Prostate gland (tissue), 2 donors: ENCODE measurements around the gene TEX28. TPM values are rescaled to one million over a fixed set of nuclear protein-coding genes. Genes with fewer than 3 reads are reported as not detected.
"Not testable (repeated sequence)": the region's sequence is repeated elsewhere in the genome, so short reads cannot be mapped to it uniquely, and the experiment has no call there.

ENCODE experiments used
- DNase-seq: peaks from one replicate; pipeline ENCODE4 v3.0.0-alpha.2; 2019; ENCODE audit warnings: low spot score
- H3K27ac ChIP-seq, 2 donors: fragments of 200-600 bp; sonication (generic); 2 replicates each; pipeline ENCODE4 v1.5.1; 2017 to 2019
- H3K27me3 ChIP-seq: fragments of 200-600 bp; sonication (generic); replicated peaks from 2 replicates; pipeline ENCODE4 v1.5.1; 2019; ENCODE audit not compliant: insufficient read depth
- H3K36me3 ChIP-seq, 2 donors: fragments of 200-600 bp; sonication (generic); 1 replicate in 1 of 2; 2 replicates in 1 of 2; pipeline versions ENCODE4 v1.5.1 to v1.8.1; 2017 to 2019
- H3K4me1 ChIP-seq: fragments of 200-600 bp; sonication (generic); replicated peaks from 2 replicates; pipeline ENCODE4 v1.5.1; 2019
- H3K4me3 ChIP-seq, 2 donors: fragments of 200-600 bp; sonication (generic); 2 replicates each; pipeline ENCODE4 v1.5.1; 2017 to 2019
- H3K9me3 ChIP-seq: fragments of 200-600 bp; sonication (generic); 2 replicates; pipeline ENCODE4 v1.5.1; 2017
- POLR2A ChIP-seq: fragments of 450-650 bp; IDR thresholded peaks from one replicate; pipeline ENCODE4 v1.6.1; 2016; ENCODE audit warnings: antibody characterized with exemption, mild to moderate bottlenecking
- POLR2AphosphoS5 ChIP-seq: sonication (generic); formaldehyde crosslinking; IDR thresholded peaks from one replicate; pipeline ENCODE4 v1.6.1; 2017; ENCODE audit warnings: antibody characterized with exemption
- WGBS: methylation state at CpG from one replicate; pipeline ENCODE4 v1.1.5; 2018; 5-methylcytosine and 5-hydroxymethylcytosine counted together
- intact Hi-C: fragments of 100-400 bp; cut with DNase I; formaldehyde crosslinking; loops from one replicate; pipeline ENCODE4 v1.14.2; 2022
- total RNA-seq, 2 donors: library from RNA; depleted of rRNA; stranded (reverse); fragments of >200 nt; gene quantifications; one replicate each; pipeline ENCODE4 v1.1.0, GENCODE V29; 2016
- TF ChIP-seq, protein P1 (sequence below), 4 experiments: fragments of 200-600 bp in 2 of 4; fragments of 450-650 bp in 2 of 4; sonication (generic) in 2 of 4; IDR thresholded peaks; 1 replicate in 3 of 4; 2 replicates in 1 of 4; pipeline ENCODE4 v1.5.1; 2016 to 2019; ENCODE audit warnings: antibody characterized with exemption in 4 of 4, mild to moderate bottlenecking in 2 of 4, moderate library complexity in 2 of 4

Gene TEX28
- total RNA-seq, 2 donors from 2014 or later: 1.5 TPM; not detected in 1

DNA sequence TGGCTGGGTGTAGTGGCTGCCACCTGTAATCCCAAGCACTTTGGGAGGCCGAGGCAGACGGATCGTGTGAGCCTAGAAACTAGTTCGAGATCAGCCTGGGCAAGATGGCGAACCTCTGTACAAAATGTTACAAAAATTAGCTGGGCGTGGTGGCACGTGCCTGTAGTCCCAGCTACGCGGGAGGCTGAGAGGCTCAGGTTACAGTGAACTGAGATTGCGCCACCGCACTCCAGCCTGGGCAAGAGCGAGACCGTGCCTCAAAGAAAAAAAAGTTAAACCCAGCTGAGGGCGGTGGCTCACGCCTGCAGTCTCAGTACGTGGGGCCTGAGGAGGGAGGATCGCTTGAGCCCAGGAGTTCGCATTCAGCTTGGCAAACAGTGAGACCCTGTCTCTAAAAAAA is 1.8 kb upstream of the TEX28 start:
- no peak overlapping the region for H3K27ac ChIP-seq
- 87% methylated on average over 16 of the region's 18 CpGs for WGBS
- TF ChIP-seq, protein P1, sequence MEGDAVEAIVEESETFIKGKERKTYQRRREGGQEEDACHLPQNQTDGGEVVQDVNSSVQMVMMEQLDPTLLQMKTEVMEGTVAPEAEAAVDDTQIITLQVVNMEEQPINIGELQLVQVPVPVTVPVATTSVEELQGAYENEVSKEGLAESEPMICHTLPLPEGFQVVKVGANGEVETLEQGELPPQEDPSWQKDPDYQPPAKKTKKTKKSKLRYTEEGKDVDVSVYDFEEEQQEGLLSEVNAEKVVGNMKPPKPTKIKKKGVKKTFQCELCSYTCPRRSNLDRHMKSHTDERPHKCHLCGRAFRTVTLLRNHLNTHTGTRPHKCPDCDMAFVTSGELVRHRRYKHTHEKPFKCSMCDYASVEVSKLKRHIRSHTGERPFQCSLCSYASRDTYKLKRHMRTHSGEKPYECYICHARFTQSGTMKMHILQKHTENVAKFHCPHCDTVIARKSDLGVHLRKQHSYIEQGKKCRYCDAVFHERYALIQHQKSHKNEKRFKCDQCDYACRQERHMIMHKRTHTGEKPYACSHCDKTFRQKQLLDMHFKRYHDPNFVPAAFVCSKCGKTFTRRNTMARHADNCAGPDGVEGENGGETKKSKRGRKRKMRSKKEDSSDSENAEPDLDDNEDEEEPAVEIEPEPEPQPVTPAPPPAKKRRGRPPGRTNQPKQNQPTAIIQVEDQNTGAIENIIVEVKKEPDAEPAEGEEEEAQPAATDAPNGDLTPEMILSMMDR (IDR thresholded peaks at IDR 0.05): no peak
- TF ChIP-seq POLR2A (no peak), POLR2AphosphoS5 (no peak)

DNA sequence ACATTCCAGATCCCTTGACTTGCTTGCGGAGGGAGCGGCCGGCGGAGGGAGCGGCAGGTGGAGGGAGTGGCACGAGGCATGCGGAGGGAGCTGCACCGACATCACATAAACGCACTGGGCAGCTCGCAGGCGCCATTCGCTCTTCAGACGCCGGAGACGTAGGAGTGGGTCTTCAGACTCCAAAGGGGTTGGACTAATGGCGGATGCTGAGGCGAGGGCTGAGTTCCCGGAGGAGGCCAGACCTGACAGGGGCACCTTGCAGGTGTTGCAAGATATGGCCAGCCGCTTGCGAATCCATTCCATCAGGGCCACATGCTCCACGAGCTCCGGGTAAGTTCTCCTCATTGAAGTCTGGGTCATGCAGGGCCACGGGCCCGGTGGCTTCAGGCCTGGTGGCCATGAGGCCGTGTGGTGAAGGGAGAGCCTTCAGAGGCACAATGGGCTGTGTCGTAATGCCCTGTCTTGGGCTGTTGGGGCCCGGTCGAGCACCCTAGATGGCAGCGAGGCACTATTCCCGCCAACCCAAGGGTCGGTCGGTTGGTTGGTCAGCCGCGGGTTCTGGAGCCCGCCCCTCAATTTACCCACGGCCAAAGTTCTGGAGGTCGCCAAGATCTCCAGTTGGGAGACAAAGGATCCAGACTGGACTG is 863 bp upstream of the TEX28 start, which contains the start of gene TKTL1:
Gene TKTL1, plus strand, starts transcription at position 132 of the 647 bp plus-strand sequence. Its CDS starts 65 bp downstream, at position 197.
- Histone ChIP-seq H3K27ac (no peak within 1 kb of the TSS), H3K9me3 (no peaks in the 10 kb centered on the region), H3K36me3 (no peaks in the 10 kb centered on the region), H3K27me3 (no peaks in the 10 kb centered on the region), H3K4me3 (no peak within 1 kb of the TSS), H3K4me1 (no peaks in the 10 kb centered on the region)
- WGBS: 99% methylated on average over 33 of the region's 37 CpGs
- intact Hi-C loops: no loop called here
- TF ChIP-seq, protein P1 (IDR thresholded peaks at IDR 0.05): no peak
- no peak for TF ChIP-seq POLR2AphosphoS5
- no peak for TF ChIP-seq POLR2A
- DNase-seq: no peak

More for the DNA sequence above, 1.8 kb upstream of the TEX28 start:
- Histone ChIP-seq H3K36me3 (no peaks in the 10 kb centered on the region), H3K4me3 (no peak overlapping the region), H3K4me1 (no peaks in the 10 kb centered on the region), H3K9me3 (no peaks in the 10 kb centered on the region), H3K27me3 (no peaks in the 10 kb centered on the region)
- intact Hi-C loops: no loop called here
- DNase-seq: no peak

DNA sequence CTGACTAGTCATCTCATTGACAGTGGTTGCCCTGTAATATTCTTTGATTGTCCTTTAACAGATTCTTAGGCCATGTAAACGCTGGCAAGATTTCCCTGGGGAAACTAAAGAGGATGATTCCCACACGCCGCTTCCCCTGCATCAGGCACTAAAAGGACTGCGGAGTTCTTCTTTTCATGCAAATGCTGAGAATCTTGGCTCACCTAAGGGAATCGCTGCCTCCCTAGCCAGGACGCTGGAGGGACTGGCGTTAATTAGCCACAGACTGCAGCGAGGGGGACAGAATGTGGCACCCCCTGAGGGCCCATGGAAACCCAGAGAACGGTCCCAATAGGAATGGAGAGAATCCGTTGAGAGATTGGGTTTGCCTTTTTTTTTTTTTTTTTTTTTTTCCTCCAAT is 8.5 kb downstream of the TEX28 start:
- H3K36me3 ChIP-seq, DNase-seq, H3K27me3 ChIP-seq, H3K4me3 ChIP-seq, intact Hi-C loops, H3K9me3 ChIP-seq, H3K4me1 ChIP-seq, H3K27ac ChIP-seq: not testable (repeated sequence)
- no CpG with 5 or more reads among the region's 10 CpGs for WGBS

DNA sequence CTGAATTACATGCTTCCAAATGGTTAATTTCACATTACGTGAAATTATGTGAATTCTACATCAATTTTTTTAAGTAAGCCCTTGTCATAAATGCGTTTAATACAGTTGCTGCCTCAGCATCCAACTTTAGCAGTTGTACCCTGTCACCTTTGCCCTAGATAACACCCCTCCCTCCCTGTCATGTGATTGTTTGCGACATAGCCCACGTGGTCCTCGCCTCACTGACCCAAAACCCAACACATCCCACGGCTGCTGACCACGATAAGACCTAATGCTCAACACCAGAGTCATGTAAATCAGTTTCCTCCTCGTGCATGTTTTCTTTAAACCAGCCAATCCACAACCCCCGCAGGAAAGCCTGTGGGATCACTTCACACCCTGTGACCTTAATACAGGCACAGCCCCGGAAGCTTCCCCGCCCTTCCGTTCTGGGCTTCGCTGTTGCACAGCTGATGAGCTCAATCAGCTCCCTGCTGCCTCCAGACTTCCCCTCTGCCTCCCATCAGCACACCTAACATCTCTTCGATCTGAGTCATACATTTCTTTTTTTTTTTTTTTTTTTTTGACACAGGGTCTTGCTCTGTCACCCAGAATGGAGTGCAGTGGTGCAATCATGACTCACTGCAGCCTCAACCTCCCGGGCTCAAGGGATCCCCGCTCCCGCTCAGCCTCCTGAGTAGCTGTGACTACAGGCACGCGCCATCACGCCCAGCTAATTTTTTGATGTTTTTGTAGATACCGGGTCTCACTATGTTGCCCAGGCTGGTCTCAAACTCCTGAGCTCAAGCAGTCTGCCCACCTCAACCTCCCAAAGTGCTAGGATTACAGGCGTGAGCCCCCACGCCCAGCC is 10.2 kb downstream of the TEX28 start:
- H3K4me3 ChIP-seq, intact Hi-C loops, H3K27ac ChIP-seq, H3K9me3 ChIP-seq, DNase-seq, H3K4me1 ChIP-seq, H3K27me3 ChIP-seq, H3K36me3 ChIP-seq: not testable (repeated sequence)
- WGBS: no CpG with 5 or more reads among the region's 23 CpGs

DNA sequence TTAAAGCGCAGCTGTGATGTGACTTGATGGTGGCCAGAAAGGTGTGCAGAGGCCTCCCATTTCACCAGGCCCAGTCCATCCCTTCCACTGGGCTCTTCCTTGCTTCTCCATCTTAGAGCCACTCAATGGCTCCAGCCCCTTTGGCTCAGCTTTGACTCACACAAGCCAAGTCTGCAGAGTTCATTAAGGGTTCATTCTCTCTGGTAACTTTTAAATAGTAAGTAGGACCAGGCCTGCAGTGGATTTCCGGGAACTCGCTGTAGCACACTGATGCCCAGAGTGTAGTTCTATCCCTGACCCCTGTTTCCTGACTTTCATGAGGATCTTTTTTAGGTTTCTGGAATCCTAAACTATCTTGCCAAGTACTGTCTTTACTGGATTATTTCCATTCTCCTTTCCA is 25.7 kb downstream of the TEX28 start:
- intact Hi-C loops, H3K27me3 ChIP-seq, H3K27ac ChIP-seq, H3K9me3 ChIP-seq, H3K4me1 ChIP-seq, DNase-seq, H3K36me3 ChIP-seq, H3K4me3 ChIP-seq: not testable (repeated sequence)
- WGBS: no CpG with 5 or more reads among the region's 3 CpGs

DNA sequence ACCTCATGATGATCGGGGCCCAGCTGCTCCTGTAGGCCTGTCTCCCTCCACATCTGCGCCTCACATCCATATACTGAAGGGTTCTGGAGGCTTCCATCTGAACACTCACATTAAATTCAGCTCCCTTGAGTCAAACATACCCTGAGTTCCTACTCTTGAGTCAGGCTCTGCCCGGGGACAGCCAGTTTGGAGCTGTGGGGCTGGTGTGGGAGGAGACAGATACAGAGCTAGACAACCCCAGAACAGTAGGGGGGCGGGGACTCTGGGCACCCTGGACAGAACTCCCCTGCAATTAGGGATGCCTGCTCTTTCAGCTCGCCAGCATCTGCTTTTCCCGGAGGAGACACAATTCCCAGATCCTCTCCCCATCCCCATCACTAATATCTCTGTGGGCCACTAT is 31.9 kb downstream of the TEX28 start:
- H3K36me3 ChIP-seq, H3K4me1 ChIP-seq, H3K9me3 ChIP-seq, H3K27ac ChIP-seq, DNase-seq, H3K27me3 ChIP-seq, intact Hi-C loops, H3K4me3 ChIP-seq: not testable (repeated sequence)
- WGBS: no CpG with 5 or more reads among the region's 6 CpGs

DNA sequence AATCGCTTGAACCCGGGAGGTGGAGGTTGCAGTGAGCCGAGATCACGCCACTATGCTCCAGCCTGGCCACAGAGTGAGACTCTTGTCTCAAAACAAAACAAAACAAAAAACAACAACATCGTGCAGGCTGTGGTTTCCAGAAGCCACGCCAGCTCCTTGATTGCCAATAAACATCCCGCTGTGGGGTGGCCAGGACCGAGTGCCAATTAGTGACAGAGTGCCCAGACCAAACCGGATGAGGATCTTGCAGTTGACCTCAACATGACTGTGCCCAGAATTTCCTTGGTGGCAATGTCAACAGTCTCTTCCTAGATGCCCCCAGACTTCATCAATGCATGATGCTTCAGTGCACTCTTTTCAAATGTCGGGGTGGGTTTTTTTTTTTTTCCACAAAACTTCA is 36.2 kb downstream of the TEX28 start:
- H3K27ac ChIP-seq, H3K27me3 ChIP-seq, H3K4me3 ChIP-seq, H3K36me3 ChIP-seq, DNase-seq, H3K9me3 ChIP-seq, H3K4me1 ChIP-seq, intact Hi-C loops: not testable (repeated sequence)
- WGBS: no CpG with 5 or more reads among the region's 10 CpGs

DNA sequence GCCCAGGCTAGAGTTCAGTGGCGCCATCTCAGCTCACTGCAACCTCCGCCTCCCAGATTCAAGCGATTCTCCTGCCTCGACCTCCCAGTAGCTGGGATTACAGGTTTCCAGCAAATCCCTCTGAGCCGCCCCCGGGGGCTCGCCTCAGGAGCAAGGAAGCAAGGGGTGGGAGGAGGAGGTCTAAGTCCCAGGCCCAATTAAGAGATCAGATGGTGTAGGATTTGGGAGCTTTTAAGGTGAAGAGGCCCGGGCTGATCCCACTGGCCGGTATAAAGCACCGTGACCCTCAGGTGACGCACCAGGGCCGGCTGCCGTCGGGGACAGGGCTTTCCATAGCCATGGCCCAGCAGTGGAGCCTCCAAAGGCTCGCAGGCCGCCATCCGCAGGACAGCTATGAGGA is 37.6 kb downstream of the TEX28 start, which contains the start of gene OPN1MW3:
Gene OPN1MW3, plus strand, starts transcription at position 301 of the 400 bp plus-strand sequence. Its CDS starts 38 bp downstream, at position 339.
- intact Hi-C loops, H3K4me1 ChIP-seq, H3K36me3 ChIP-seq: not testable (repeated sequence)

DNA sequence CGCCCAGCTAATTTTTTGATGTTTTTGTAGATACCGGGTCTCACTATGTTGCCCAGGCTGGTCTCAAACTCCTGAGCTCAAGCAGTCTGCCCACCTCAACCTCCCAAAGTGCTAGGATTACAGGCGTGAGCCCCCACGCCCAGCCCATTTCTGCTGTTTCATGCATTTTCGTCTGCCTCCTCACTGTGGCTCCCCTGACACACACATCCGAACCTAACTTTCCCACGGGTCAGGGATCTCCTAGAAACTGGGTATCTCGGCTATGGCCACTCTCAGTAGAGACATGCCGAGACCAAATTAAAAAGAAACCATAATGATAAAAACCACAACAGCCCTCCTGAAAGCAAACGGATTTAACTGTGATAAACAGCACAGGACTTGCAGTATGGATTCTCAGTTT is 46.8 kb downstream of the TEX28 start:
- H3K36me3 ChIP-seq, H3K27me3 ChIP-seq, intact Hi-C loops, DNase-seq, H3K4me1 ChIP-seq, H3K9me3 ChIP-seq, H3K4me3 ChIP-seq, H3K27ac ChIP-seq: not testable (repeated sequence)
- WGBS: no CpG with 5 or more reads among the region's 10 CpGs

More for the DNA sequence above, 37.6 kb downstream of the TEX28 start, which contains the start of gene OPN1MW3:
- WGBS: no CpG with 5 or more reads among the region's 17 CpGs
- not testable (repeated sequence) for H3K27me3 ChIP-seq, H3K9me3 ChIP-seq, H3K27ac ChIP-seq, DNase-seq, H3K4me3 ChIP-seq

DNA sequence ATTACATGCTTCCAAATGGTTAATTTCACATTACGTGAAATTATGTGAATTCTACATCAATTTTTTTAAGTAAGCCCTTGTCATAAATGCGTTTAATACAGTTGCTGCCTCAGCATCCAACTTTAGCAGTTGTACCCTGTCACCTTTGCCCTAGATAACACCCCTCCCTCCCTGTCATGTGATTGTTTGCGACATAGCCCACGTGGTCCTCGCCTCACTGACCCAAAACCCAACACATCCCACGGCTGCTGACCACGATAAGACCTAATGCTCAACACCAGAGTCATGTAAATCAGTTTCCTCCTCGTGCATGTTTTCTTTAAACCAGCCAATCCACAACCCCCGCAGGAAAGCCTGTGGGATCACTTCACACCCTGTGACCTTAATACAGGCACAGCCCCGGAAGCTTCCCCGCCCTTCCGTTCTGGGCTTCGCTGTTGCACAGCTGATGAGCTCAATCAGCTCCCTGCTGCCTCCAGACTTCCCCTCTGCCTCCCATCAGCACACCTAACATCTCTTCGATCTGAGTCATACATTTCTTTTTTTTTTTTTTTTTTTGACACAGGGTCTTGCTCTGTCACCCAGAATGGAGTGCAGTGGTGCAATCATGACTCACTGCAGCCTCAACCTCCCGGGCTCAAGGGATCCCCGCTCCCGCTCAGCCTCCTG is 47.4 kb downstream of the TEX28 start:
- H3K4me3 ChIP-seq, H3K27me3 ChIP-seq, H3K27ac ChIP-seq, H3K9me3 ChIP-seq, DNase-seq, intact Hi-C loops, H3K4me1 ChIP-seq, H3K36me3 ChIP-seq: not testable (repeated sequence)
- no CpG with 5 or more reads among the region's 17 CpGs for WGBS
